Measurements from ENCODE around the gene ALPI.

The ALPI gene

DNA sequence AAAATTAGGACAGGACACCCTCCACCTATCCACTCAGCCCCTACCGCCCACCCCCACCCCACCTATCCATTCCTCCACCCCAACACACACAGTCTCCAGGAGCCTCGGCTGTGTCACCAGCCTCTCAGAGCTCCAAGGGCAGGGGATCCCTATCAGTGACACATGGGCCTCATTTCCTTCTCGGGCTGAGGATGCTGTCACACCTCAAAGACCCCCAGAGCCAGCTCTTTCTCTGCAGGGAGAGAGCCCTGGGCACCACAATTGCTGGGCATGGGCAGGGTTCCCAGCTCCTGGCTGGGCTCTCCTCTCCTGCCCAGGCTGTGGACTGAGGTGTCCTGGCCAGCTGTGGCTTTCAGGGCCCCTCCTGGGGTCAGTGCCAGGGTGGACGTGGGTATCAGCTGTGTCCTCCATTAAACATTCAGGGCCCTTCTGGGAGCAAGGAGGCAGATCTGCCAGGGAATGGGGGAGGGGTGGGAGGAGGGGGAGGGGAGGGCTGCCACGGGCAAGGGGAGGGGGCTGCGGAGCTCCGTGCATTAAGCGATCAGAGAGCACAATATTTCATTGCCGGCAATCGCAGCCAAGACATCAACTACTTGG, 45.9 kb downstream of the ALPI start:
- DNase-seq (ENCODE audit: low read depth), result no peak

DNA sequence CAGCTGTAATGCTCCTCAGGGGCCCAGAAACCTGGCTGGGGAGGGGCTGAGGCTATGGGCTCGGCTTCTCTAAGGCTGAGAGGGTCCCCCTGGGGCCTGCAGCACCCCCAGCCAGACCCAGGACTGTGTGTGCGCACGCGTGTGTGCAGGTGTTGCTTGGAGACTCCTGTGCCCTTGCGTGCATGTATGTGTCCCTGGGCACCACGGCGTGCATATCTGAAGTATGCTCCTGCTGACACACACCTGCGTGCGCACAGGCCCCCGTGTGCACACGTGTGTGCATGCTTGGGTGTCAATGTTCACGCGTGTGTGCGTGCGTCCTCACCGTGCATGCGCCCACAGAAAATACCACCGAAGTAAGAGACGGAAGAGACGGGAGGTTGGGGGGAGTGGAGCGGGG, 46.6 kb downstream of the ALPI start:
- peak; percentile 13 for DNase-seq (ENCODE audit: low read depth)

DNA sequence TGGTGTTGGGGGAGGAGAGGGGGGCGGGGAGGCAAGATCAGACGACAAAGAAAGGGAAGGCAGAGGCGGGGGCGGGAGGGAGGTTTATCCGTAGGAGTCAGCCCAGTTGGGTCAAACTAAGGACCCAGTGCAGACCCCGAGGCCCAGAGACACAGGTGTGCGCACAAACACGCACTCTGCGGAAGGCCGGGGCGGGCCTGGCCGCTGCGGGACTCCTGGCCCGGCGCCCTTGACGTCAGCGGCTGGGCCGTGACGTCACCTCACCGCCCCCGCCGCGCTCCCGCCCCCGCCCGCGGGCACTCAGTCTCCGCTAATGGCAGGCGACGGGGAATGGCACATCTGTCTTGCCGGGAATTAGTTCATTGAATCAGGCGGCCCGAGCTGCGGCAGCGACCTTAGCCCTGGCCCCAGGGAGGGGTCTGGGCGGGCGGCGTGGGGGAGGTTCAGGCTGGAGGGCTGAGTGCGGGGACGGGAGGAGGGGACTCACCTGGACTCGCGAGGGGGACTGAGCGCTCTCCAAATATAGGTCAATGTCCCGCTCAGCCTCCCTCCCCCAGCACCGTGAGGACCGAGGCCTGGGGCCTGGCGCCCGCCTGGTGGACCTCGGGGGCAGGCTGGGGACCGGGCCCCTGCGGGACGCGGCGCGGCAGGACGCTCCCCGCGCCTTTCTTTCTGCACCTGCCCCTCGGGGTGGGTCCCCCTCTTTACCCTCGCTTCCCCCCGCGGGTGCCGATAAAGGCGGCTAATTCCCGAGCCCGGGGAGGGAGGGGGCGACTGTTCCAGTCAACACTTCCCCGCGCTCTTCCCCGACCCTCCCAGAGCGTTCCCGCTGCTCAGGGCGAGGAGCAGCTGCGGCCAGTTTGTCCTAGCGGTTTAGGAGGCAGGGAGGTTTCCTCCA, 47.2 kb downstream of the ALPI start:
- peak; percentile 52 for DNase-seq (ENCODE audit: low read depth)

DNA sequence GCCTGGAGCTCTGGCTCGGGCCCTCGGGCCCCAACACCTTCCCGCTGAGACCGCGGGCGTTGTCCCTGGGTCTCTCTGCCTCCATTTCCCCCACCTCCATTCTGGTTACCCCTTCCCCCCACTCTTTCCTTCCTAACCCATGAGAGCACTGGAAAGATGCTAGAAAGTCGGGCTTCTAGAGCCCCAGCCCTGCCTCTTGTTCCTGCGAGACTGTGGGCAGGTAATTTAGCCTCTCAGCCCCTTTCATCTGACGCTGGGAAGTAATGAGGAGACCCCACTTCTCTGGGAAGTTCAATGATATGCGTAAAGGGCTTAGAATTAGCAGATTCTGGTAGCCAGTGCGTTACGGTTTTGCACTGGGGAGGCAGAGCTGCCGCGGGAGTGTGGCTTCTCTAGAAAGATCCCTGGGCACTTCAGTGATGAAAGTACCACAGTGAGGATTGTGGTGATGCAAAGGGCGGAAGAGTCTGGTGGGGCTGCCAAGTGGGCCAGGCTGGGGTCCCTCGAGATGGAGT, 47.9 kb downstream of the ALPI start:
- no peak for DNase-seq (ENCODE audit: low read depth)

DNA sequence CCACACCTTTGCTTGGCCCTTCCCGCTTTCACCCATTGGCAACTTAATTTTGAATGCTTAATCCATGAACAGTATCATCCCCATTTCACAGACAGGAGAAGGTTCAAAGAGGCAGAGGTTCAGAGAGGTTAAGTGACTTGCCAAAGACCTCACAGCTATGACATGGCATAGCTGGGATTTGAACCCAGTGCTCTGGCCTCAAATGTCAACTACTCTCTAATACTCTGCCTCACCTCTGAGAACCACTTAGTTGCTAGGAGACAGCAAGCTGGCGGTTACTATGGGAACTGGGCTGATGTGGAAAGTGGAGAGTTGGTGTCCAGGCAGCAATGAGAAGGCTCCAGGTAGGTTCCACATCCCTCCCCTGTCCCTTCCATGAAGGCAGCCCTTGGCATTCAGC, 48.5 kb downstream of the ALPI start:
- no peak for DNase-seq (ENCODE audit: low read depth)

DNA sequence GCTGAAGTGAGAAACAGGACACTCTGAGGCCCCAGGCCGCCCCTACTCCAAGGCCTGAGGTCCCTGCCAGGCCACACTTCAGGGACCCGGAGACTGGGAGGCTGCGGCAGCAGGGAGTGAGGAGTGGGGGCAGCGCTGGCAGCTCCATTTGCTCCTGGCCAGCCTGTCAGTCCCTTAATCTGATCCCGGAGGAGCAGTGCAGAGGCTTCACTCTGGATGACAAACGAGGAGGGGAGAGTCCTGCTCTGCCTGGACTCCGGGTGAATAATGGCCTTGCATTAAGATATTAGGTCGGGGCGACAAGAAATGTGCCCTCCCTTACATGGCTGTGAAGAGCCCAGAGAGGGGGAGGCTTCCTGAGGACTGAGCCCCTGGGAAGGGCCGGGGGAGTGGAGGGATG, 49.9 kb downstream of the ALPI start:
- no peak for DNase-seq (ENCODE audit: low read depth)

DNA sequence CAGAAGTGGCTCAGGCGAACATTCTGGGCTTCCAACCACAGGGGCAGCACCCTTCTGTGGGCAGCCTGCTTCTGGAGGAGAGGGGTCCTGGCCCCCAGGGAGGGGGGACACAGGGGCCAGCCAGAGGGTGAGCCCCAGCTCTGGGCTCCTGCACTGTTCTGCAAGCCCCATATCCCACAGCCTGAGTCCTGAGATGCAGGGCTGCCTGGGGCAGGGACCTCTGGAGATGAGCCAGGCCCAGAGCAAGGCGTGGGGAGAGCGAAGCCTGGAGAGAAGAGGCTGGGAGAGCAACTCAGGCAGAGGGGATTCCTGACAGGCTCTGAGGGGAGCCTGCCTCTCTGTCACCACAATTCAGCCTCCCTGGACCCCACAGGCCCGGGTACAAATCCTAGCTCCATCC, 50.8 kb downstream of the ALPI start:
- DNase-seq (ENCODE audit: low read depth), result no peak

DNA sequence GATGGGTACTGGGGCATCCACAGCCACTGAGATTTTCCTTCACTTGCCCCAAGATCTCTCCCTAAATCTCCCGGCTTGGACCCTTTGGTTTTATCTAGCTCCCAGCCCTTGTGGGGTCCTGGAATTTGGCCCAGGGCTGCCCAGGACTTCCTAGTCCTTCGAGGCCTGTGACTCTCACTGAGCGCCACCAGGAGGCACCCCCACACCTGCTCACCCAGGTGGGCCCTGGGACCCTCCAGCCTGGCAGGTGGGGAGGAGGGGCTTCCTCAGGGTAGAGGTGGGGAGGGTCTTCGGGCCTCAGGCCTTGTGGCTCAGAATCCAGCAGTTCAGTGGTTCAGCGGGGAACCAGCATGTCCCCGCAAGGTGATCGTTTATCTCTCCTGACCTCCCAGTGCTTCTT, 52.3 kb downstream of the ALPI start:
- no peak for DNase-seq (ENCODE audit: low read depth)

All from stimulated activated CD4-positive, alpha-beta T cell treated with anti-CD3 and anti-CD28 coated beads, Interleukin-2, amount 100 ng/mL, for 4 hours (primary cell).